ENCODE results near the gene HEBP2.

Gene HEBP2

GRCh38 chr6:138455746-138456400 lies 51.9 kb downstream of the HEBP2 start:
- DNase-seq, result no peak

- DNase-seq, result no peak
These were observed 52.4 kb downstream of the HEBP2 start for GRCh38 chr6:138456401-138456790.

- no peak for DNase-seq
These were observed 57.6 kb downstream of the HEBP2 start for GRCh38 chr6:138461647-138462046.

- no peak for DNase-seq
These were observed 60.1 kb downstream of the HEBP2 start for GRCh38 chr6:138464085-138464484.

- peak; percentile 78 for DNase-seq
These were observed 61.1 kb downstream of the HEBP2 start for GRCh38 chr6:138465007-138465645.

- DNase-seq, result no peak
These were observed 63.9 kb downstream of the HEBP2 start for GRCh38 chr6:138467901-138468300.

- DNase-seq, result no peak
These were observed 64.4 kb downstream of the HEBP2 start for GRCh38 chr6:138468320-138469015.
